ENCODE data around the gene CC2D2B. TPM values are rescaled to one million over a fixed set of nuclear protein-coding genes. Genes with fewer than 3 reads are reported as not detected.

CC2D2B gene
- total and polyA plus RNA-seq, 2 experiments from 2014 or later, result 0.24 to 0.92 TPM

Small RNA genes lying within 50 kb of the gene (microRNA-seq; reads per million reads assigned to microRNA genes)
- 2.9 reads per million, percentile 9 among the genes with 10 or more reads in this experiment for gene MIR3157

Small RNA genes lying within 50 kb of the gene (small RNA-seq; reads per million reads assigned to genes)
- gene MIR3157 (ENCODE audit: low replicate concordance), result not detected

Other genes starting within 250 kb of the CC2D2B start
- 28.3 and 29.7 TPM in 2 replicates for gene TCTN3, start 214.0 kb upstream of the CC2D2B start, total RNA-seq (2014; rRNA removed; shearing (Covaris generic))
- 27.3 and 32.4 TPM in 2 replicates for gene TCTN3, start 214.0 kb upstream of the CC2D2B start, polyA plus RNA-seq (2016; fragmentation: Nextera tagmentation; extraction: Ambion mirVana)
- gene ENTPD1, start 151.8 kb upstream of the CC2D2B start, total RNA-seq (2014; rRNA removed; shearing (Covaris generic)), result 2.0 and 2.3 TPM in 2 replicates
- 2.5 and 3.6 TPM in 2 replicates for gene ENTPD1, start 151.8 kb upstream of the CC2D2B start, polyA plus RNA-seq (2016; fragmentation: Nextera tagmentation; extraction: Ambion mirVana)
- 29.6 and 31.6 TPM in 2 replicates for gene CCNJ, start 135.6 kb downstream of the CC2D2B start, total RNA-seq (2014; rRNA removed; shearing (Covaris generic))
- 11.6 and 14.1 TPM in 2 replicates for gene CCNJ, start 135.6 kb downstream of the CC2D2B start, polyA plus RNA-seq (2016; fragmentation: Nextera tagmentation; extraction: Ambion mirVana)
- 44.6 and 46.3 TPM in 2 replicates for gene ZNF518A, start 222.3 kb downstream of the CC2D2B start, total RNA-seq (2014; rRNA removed; shearing (Covaris generic))
- 43.1 and 52.1 TPM in 2 replicates for gene ZNF518A, start 222.3 kb downstream of the CC2D2B start, polyA plus RNA-seq (2016; fragmentation: Nextera tagmentation; extraction: Ambion mirVana)

Data from GM23338 (cell line).